Heart right ventricle (tissue), 16 donors: ENCODE results near the gene MBD3. TPM values are rescaled to one million over a fixed set of nuclear protein-coding genes. Genes with fewer than 3 reads are reported as not detected.

Experiments
- ATAC-seq, 8 donors: fragments of 200-7000 bp; cut with Tn5 transposase; one replicate each; pipeline ENCODE4 v1.9.1; 2020; ENCODE audit warnings: mild to moderate bottlenecking in 8 of 8, moderate library complexity in 8 of 8, moderate number of reproducible peaks in 1 of 8
- DNase-seq, 2 donors: peaks; one replicate each; pipeline ENCODE4 v3.0.0-alpha.2; 2020
- H3K27ac ChIP-seq, 10 donors: fragments of 200-600 bp; sonication (generic) in 2 of 10; one replicate each; pipeline versions ENCODE4 v1.5.0 to v1.8.0; 2020 to 2022; ENCODE audit warnings: mild to moderate bottlenecking in 3 of 10
- H3K27me3 ChIP-seq, 7 donors: fragments of 200-600 bp; one replicate each; pipeline ENCODE4 v1.8.0; 2021 to 2022; ENCODE audit warnings: mild to moderate bottlenecking in 2 of 7
- H3K36me3 ChIP-seq, 9 donors: fragments of 200-600 bp; sonication (generic) in 1 of 9; one replicate each; pipeline versions ENCODE4 v1.5.0 to v1.8.0; 2020 to 2022; ENCODE audit warnings: mild to moderate bottlenecking in 2 of 9
- H3K4me1 ChIP-seq, 9 donors: fragments of 200-600 bp; sonication (generic) in 1 of 9; one replicate each; pipeline versions ENCODE4 v1.5.0 to v1.8.0; 2020 to 2022; ENCODE audit warnings: mild to moderate bottlenecking in 4 of 9
- H3K4me3 ChIP-seq, 10 donors: fragments of 200-600 bp; sonication (generic) in 2 of 10; one replicate each; pipeline versions ENCODE4 v1.5.0 to v1.8.0; 2020 to 2022; ENCODE audit warnings: mild to moderate bottlenecking in 7 of 10, moderate library complexity in 2 of 10
- H3K9me3 ChIP-seq, 11 donors: fragments of 200-600 bp in 10 of 11; sonication (generic) in 2 of 11; one replicate each; pipeline versions ENCODE4 v1.5.0 to v1.8.0; 2013 to 2022; ENCODE audit warnings: mild to moderate bottlenecking in 2 of 11, control low read depth in 1 of 11, moderate library complexity in 1 of 11
- WGBS, 2 donors: extraction: QIAGEN DNeasy Blood & Tissue Kit; methylation state at CpG; one replicate each; pipeline ENCODE4 v1.1.7; 2013; ENCODE audit warnings: inconsistent platforms in 1 of 2; 5-methylcytosine and 5-hydroxymethylcytosine counted together
- intact Hi-C, 10 donors: fragments of 100-400 bp; cut with DNase I; formaldehyde crosslinking; loops; one replicate each; pipeline versions ENCODE4 v1.11.1 to v1.14.2; 2022
- polyA plus RNA-seq, 2 donors: library from polyadenylated mRNA; stranded (reverse); fragments of 200-250 nt; gene quantifications; one replicate each; pipeline ENCODE4 v1.2.3, GENCODE V29; 2013
- total RNA-seq, 10 donors: library from RNA; stranded (reverse); fragmentation: NEBNext Ultra II Directional in 3 of 10; extraction: Animal tissue kit (Norgen Biotek cat#: 25700) in 3 of 10; gene quantifications; one replicate each; pipeline versions ENCODE4 v1.2.1 to v1.2.4, GENCODE V29; 2021 to 2023
- TF ChIP-seq, protein P1 (sequence below), 9 donors: fragments of 200-600 bp; sonication (generic) in 2 of 9; IDR thresholded peaks; one replicate each; pipeline versions ENCODE4 v1.5.0 to v1.8.0; 2021 to 2022; ENCODE audit warnings: antibody characterized with exemption in 9 of 9, mild to moderate bottlenecking in 5 of 9, moderate library complexity in 1 of 9
- donor health status: Arrhythmogenic right ventricular cardiomyopathy.
- donor health status: ischemic (EF 13 %, LVEDD 7.1; RV severe dilation, severe dysfunction).
- donor health status: healthy with polysubstance abuse.
- donor health status: DM: no; HTN: yes; CAD: no.
- donor health status: DM: no; HTN: no; CAD: no.
- donor health status: ischemic (EF 25% LVEDD 6.9; RV normal size, moderate dysfunction).
- donor health status: ischemic (EF 25% LVEDD 5.7; RV mildly dilated, moderate dysfunction).
- donor health status: healthy.
- donor health status: DM: yes; HTN: yes; CAD: no.
- donor health status: Ischemic cardiomyopathy.
- donor health status: ischemic (EF 35%, LVEDD 5.7; RV mildly dilated, moderate dysfunction).
- donor health status: nonischemic (EF 11% LVEDD 7.7; RV severe dilation, severe dysfunction).
- donor health status: DM: yes; HTN: yes; CAD: no.
- donor health status: PGD.
- donor health status: ischemic (EF 29% LVEDD 5.4; RV normal size, mild dysfunction).
- donor health status: nonischemic (EF 23%, LVEDD 6.1; RV moderate dilation, normal function).

Gene MBD3
- total and polyA plus RNA-seq, 12 donors, result 34.5 to 125 (median 52.4) TPM

DNA sequence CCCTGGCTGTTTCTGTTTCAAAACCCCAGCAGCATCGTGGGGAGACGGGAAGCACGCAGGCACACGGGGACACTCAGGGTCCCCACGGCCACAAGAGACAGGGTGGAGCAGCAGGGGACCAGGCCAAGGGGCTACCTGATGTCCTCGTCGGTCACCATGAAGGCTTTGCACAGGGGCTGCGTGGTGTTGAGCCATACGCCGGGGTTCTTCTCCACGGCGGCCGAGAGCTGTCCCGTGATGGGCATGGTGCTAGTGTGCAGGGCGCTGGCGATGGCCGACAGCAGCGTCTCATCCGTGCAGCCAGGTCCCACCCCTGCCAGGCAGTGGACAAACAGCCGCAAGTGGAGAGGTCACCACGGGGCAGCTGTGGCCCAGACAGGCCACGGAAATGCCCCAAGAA, 11.7 kb downstream of the MBD3 start:
- peaks cover 0 to 13% (median 0%) of the 10 kb centered on the region in 9 donors for H3K4me1 ChIP-seq
- no peak overlapping the region for H3K27ac ChIP-seq
- H3K36me3 ChIP-seq, result peaks cover 0 to 95% (median 45%) of the 10 kb centered on the region in 9 donors
- no peaks in the 10 kb centered on the region for H3K9me3 ChIP-seq
- DNase-seq (no peak), ATAC-seq (no peak)
- intact Hi-C loops, result no loop called here
- no peak overlapping the region for H3K4me3 ChIP-seq
- no peaks in the 10 kb centered on the region for H3K27me3 ChIP-seq
- WGBS, 2 donors, result 93 to 96% methylated on average over 22 of the region's 22 CpGs
- TF ChIP-seq, protein P1, sequence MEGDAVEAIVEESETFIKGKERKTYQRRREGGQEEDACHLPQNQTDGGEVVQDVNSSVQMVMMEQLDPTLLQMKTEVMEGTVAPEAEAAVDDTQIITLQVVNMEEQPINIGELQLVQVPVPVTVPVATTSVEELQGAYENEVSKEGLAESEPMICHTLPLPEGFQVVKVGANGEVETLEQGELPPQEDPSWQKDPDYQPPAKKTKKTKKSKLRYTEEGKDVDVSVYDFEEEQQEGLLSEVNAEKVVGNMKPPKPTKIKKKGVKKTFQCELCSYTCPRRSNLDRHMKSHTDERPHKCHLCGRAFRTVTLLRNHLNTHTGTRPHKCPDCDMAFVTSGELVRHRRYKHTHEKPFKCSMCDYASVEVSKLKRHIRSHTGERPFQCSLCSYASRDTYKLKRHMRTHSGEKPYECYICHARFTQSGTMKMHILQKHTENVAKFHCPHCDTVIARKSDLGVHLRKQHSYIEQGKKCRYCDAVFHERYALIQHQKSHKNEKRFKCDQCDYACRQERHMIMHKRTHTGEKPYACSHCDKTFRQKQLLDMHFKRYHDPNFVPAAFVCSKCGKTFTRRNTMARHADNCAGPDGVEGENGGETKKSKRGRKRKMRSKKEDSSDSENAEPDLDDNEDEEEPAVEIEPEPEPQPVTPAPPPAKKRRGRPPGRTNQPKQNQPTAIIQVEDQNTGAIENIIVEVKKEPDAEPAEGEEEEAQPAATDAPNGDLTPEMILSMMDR (IDR thresholded peaks at IDR 0.05), result no peak

DNA sequence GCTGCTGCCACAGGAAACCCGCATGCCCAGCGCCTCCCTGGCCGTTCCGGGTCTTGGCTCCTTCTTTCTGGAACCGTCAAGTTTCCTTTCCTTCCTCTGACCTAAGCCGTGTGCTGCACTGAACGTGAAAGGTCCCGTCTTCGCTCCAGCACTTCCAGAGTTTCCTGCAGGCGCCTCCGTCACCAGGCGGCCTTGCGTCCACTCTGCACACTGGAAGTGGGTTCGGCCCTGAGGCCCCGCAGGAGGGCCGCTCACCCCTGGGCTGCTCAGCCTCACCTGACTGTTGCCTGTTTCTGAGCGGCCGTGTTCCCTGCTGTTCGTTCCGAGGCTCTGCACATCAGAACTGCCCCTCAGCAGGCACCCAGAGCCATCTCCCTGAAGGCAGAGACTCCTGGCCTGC, 12.3 kb downstream of the MBD3 start:
- H3K27ac ChIP-seq, result no peak overlapping the region
- no peaks in the 10 kb centered on the region for H3K9me3 ChIP-seq
- DNase-seq (no peak), ATAC-seq (no peak)
- TF ChIP-seq, protein P1 (IDR thresholded peaks at IDR 0.05), result no peak
- peaks cover 0 to 94% (median 45%) of the 10 kb centered on the region in 9 donors for H3K36me3 ChIP-seq
- H3K4me1 ChIP-seq, result peaks cover 0 to 13% (median 0%) of the 10 kb centered on the region in 9 donors
- H3K27me3 ChIP-seq, result no peaks in the 10 kb centered on the region
- intact Hi-C loops, result no loop called here
- 89% methylated on average over 20 of the region's 20 CpGs for WGBS, 2 donors
- no peak overlapping the region for H3K4me3 ChIP-seq

DNA sequence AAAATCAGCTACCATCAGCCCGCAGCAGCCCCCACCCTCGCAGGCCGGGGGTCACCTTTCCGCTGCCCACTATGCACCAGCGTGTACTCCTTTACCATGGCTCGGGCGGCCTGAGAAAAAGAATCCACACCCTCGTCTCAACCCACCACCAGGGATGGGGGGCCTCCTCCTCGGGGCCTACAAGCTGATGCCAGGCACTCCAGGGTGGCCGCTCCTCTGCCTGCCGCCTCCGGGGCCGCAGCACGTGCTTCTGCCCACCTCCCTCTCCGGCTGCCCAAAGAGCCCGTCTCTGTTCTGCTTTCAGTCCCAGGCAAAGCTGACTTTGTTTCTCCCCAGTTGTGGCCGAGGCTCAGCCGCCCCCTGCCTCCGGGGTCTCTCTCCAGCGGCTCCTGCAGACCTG, 13.4 kb downstream of the MBD3 start:
- intact Hi-C loops, result no loop called here

DNA sequence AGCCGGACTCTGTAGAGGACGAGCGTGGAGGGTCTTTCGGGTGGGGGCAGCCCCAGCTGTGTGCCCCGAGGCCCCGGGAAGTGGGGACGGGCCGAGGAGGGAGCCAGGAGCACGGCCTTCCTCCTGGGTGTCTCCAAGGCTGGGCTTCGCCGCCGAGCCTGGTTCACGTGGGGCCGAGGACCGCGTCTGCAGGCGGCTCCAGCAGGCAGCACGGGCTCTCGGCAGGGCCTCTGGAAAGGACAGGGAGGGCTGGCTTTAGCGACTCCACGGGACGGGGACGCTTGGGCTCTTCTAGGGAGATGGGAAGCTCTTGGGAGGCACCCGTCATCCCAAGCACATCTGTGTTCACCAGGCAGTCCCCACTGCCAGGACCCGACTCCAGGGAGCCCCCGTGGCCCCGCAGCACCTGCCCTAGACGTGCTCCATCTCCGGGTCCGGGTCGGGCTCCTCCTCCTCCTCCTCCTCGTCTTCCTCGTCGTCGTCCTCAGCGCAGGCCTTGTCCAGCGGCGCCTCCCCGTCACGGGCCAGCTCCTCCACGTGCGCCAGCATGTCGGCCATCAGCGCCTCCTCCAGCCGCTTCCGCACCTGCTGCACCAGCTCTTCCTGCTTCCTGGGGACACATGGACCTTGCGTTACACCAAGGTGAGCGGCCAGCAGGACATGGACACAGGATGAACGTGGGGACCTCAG, 14.6 kb downstream of the MBD3 start:
- H3K4me1 ChIP-seq, result peaks cover 0 to 13% (median 0%) of the 10 kb centered on the region in 9 donors
- no peaks in the 10 kb centered on the region for H3K27me3 ChIP-seq
- peaks cover 0 to 74% (median 32%) of the 10 kb centered on the region in 9 donors for H3K36me3 ChIP-seq
- H3K9me3 ChIP-seq, result no peaks in the 10 kb centered on the region
- DNase-seq, result no peak
- intact Hi-C loops, result no loop called here
- TF ChIP-seq, protein P1 (IDR thresholded peaks at IDR 0.05), result no peak
- peak in 4 of 8 donors; percentile 2 to 41 (median 12) for ATAC-seq
- H3K4me3 ChIP-seq, result no peak overlapping the region
- H3K27ac ChIP-seq, result peak overlapping the region in 8 of 10 donors; percentile 12 to 67 (median 32)
- 69 to 82% methylated on average over 45 to 49 of the region's 49 CpGs for WGBS, 2 donors

More for the DNA sequence above, 13.4 kb downstream of the MBD3 start:
- peaks cover 0 to 13% (median 0%) of the 10 kb centered on the region in 9 donors for H3K4me1 ChIP-seq
- 95 to 97% methylated on average over 20 of the region's 20 CpGs for WGBS, 2 donors
- peaks cover 0 to 85% (median 42%) of the 10 kb centered on the region in 9 donors for H3K36me3 ChIP-seq
- ATAC-seq (no peak), DNase-seq (no peak)
- TF ChIP-seq, protein P1 (IDR thresholded peaks at IDR 0.05), result no peak
- H3K27ac ChIP-seq, result no peak overlapping the region
- no peak overlapping the region for H3K4me3 ChIP-seq
- H3K27me3 ChIP-seq, result no peaks in the 10 kb centered on the region
- no peaks in the 10 kb centered on the region for H3K9me3 ChIP-seq
